Effector memory CD4-positive, alpha-beta T cell (primary cell): ENCODE measurements around the gene SS18.
"Not testable (repeated sequence)": the region's sequence is repeated elsewhere in the genome, so short reads cannot be mapped to it uniquely, and the experiment has no call there.

Experiments used
- DNase-seq, 3 donors: peaks; one replicate each; pipeline ENCODE4 v3.0.0-alpha.2; 2020
- H3K27ac ChIP-seq: 2 replicates; pipeline ENCODE4 v1.7.0; 2013; ENCODE audit warnings: mild to moderate bottlenecking, low read length, moderate library complexity; ENCODE audit not compliant: insufficient read depth, poor library complexity, severe bottlenecking
- H3K27me3 ChIP-seq: replicated peaks from 2 replicates; pipeline ENCODE4 v1.7.0; 2013; ENCODE audit warnings: mild to moderate bottlenecking, low read length; ENCODE audit not compliant: insufficient read depth, control insufficient read depth, poor library complexity, severe bottlenecking
- H3K36me3 ChIP-seq: 2 replicates; pipeline ENCODE4 v1.7.0; 2013; ENCODE audit warnings: mild to moderate bottlenecking, low read length, moderate library complexity; ENCODE audit not compliant: control insufficient read depth, insufficient read depth
- H3K4me1 ChIP-seq: 2 replicates; pipeline ENCODE4 v1.7.0; 2013; ENCODE audit warnings: low read length, mild to moderate bottlenecking; ENCODE audit not compliant: control insufficient read depth, insufficient read depth, poor library complexity, severe bottlenecking
- H3K4me3 ChIP-seq: 2 replicates; pipeline ENCODE4 v1.7.0; 2013; ENCODE audit warnings: low read length, low read depth, mild to moderate bottlenecking; ENCODE audit not compliant: insufficient read depth, poor library complexity, severe bottlenecking
- H3K9me3 ChIP-seq: 2 replicates; pipeline ENCODE4 v1.7.0; 2013; ENCODE audit warnings: mild to moderate bottlenecking, low read length, moderate library complexity; ENCODE audit not compliant: control insufficient read depth
- total RNA-seq, 3 donors: gene quantifications; one replicate each; lab custom pipeline; 2026; lab: John Stamatoyannopoulos, UW

The SS18 gene
- total RNA-seq = 69.3 to 74.9 (median 71.2) reads per million in 3 donors

GRCh38 chr18:26090130-26091046 lies at the start of gene SS18:
Gene SS18 (minus strand): TSS chr18:26090613. CDS start chr18:26090569, 44 bp downstream.
- peak within 1 kb of the TSS; percentile 75 for H3K4me3 ChIP-seq
- H3K9me3 ChIP-seq = no peaks in the 10 kb centered on the region
- DNase-seq = peak; percentile 83 to 89 (median 87)
- no peaks in the 10 kb centered on the region for H3K27me3 ChIP-seq
- H3K36me3 ChIP-seq = peaks cover 16% of the 10 kb centered on the region
- peak within 1 kb of the TSS; percentile 94 for H3K27ac ChIP-seq
- H3K4me1 ChIP-seq = peaks cover 6% of the 10 kb centered on the region

- H3K4me3 ChIP-seq = no peak overlapping the region
- DNase-seq = no peak
- H3K36me3 ChIP-seq = no peaks in the 10 kb centered on the region
- H3K4me1 ChIP-seq = no peaks in the 10 kb centered on the region
- no peaks in the 10 kb centered on the region for H3K9me3 ChIP-seq
- no peak overlapping the region for H3K27ac ChIP-seq
- H3K27me3 ChIP-seq = no peaks in the 10 kb centered on the region
These were observed 45.1 kb upstream of the SS18 start for GRCh38 chr18:26135548-26135947.

GRCh38 chr18:26134107-26134506 lies 43.7 kb upstream of the SS18 start:
- H3K27ac ChIP-seq = peak overlapping the region; percentile 53
- no peaks in the 10 kb centered on the region for H3K4me1 ChIP-seq
- no peaks in the 10 kb centered on the region for H3K36me3 ChIP-seq
- DNase-seq = no peak
- H3K27me3 ChIP-seq = no peaks in the 10 kb centered on the region
- H3K4me3 ChIP-seq = peak overlapping the region; percentile 25
- no peaks in the 10 kb centered on the region for H3K9me3 ChIP-seq

GRCh38 chr18:26133652-26134051 lies 43.2 kb upstream of the SS18 start, which contains the start of gene PSMA8:
Gene PSMA8 (plus strand): TSS chr18:26133869. CDS start chr18:26133966, 97 bp downstream.
- peak within 1 kb of the TSS; percentile 25 for H3K4me3 ChIP-seq
- DNase-seq = peak; percentile 22 to 52 (median 31)
- peak within 1 kb of the TSS; percentile 53 for H3K27ac ChIP-seq

GRCh38 chr18:26128192-26128591 lies 37.8 kb upstream of the SS18 start:
- H3K27me3 ChIP-seq, H3K4me3 ChIP-seq, H3K9me3 ChIP-seq, H3K36me3 ChIP-seq, DNase-seq, H3K27ac ChIP-seq, H3K4me1 ChIP-seq: not testable (repeated sequence)

More at GRCh38 chr18:26133652-26134051, 43.2 kb upstream of the SS18 start, which contains the start of gene PSMA8:
- Histone ChIP-seq H3K36me3 (no peaks in the 10 kb centered on the region), H3K4me1 (no peaks in the 10 kb centered on the region), H3K9me3 (no peaks in the 10 kb centered on the region), H3K27me3 (no peaks in the 10 kb centered on the region)

- no peak overlapping the region for H3K27ac ChIP-seq
- H3K9me3 ChIP-seq = no peaks in the 10 kb centered on the region
- DNase-seq = no peak
- H3K4me3 ChIP-seq = no peak overlapping the region
- H3K4me1 ChIP-seq = no peaks in the 10 kb centered on the region
- no peaks in the 10 kb centered on the region for H3K36me3 ChIP-seq
- H3K27me3 ChIP-seq = no peaks in the 10 kb centered on the region
These were observed 37.4 kb upstream of the SS18 start for GRCh38 chr18:26127786-26128185.

GRCh38 chr18:26121994-26122393 lies 31.6 kb upstream of the SS18 start:
- not testable (repeated sequence) for H3K27ac ChIP-seq, H3K27me3 ChIP-seq, H3K4me3 ChIP-seq, H3K36me3 ChIP-seq, H3K4me1 ChIP-seq, H3K9me3 ChIP-seq, DNase-seq

- Histone ChIP-seq H3K27ac (no peak overlapping the region), H3K27me3 (no peaks in the 10 kb centered on the region), H3K9me3 (no peaks in the 10 kb centered on the region), H3K36me3 (no peaks in the 10 kb centered on the region), H3K4me1 (no peaks in the 10 kb centered on the region), H3K4me3 (no peak overlapping the region)
- no peak for DNase-seq
These were observed 31.1 kb upstream of the SS18 start for GRCh38 chr18:26121476-26121875.

GRCh38 chr18:26119246-26119645 lies 28.8 kb upstream of the SS18 start:
- Histone ChIP-seq H3K4me3 (no peak overlapping the region), H3K27me3 (no peaks in the 10 kb centered on the region), H3K27ac (no peak overlapping the region), H3K36me3 (no peaks in the 10 kb centered on the region), H3K9me3 (no peaks in the 10 kb centered on the region), H3K4me1 (no peaks in the 10 kb centered on the region)
- no peak for DNase-seq

- H3K27me3 ChIP-seq = no peaks in the 10 kb centered on the region
- no peaks in the 10 kb centered on the region for H3K4me1 ChIP-seq
These were observed 13.6 kb upstream of the SS18 start for GRCh38 chr18:26104035-26104434.

More at GRCh38 chr18:26104035-26104434, 13.6 kb upstream of the SS18 start:
- DNase-seq = no peak
- H3K4me3 ChIP-seq = no peak overlapping the region
- H3K27ac ChIP-seq = no peak overlapping the region
- H3K9me3 ChIP-seq = no peaks in the 10 kb centered on the region
- no peaks in the 10 kb centered on the region for H3K36me3 ChIP-seq
